ENCODE data around the gene ASB7. TPM values are rescaled to one million over a fixed set of nuclear protein-coding genes. Genes with fewer than 3 reads are reported as not detected.

Gene ASB7
- total RNA-seq, 2 donors from 2014 or later = 16.2 to 17.8 TPM

- no peak for TF ChIP-seq CTCF (IDR thresholded peaks at IDR 0.05)
- Histone ChIP-seq H3K4me1 (no peaks in the 10 kb centered on the region), H3K27ac (no peak overlapping the region), H3K4me3 (no peak overlapping the region), H3K27me3 (no peaks in the 10 kb centered on the region), H3K36me3 (no peaks in the 10 kb centered on the region), H3K9me3 (no peaks in the 10 kb centered on the region), H3K9ac (ENCODE audit: low read depth in 2 of 2, low read length in 2 of 2) (no peak overlapping the region)
- no peak for DNase-seq
- intact Hi-C loops (cut with DNase I) = no loop called here
Observed at GRCh38 chr15:100650685-100651084, 48.3 kb downstream of the ASB7 start.

- Histone ChIP-seq H3K9ac (ENCODE audit: low read depth in 2 of 2, low read length in 2 of 2) (no peak overlapping the region), H3K4me3 (no peak overlapping the region), H3K4me1 (no peaks in the 10 kb centered on the region), H3K36me3 (no peaks in the 10 kb centered on the region), H3K27ac (no peak overlapping the region), H3K9me3 (no peaks in the 10 kb centered on the region), H3K27me3 (no peaks in the 10 kb centered on the region)
- TF ChIP-seq CTCF (IDR thresholded peaks at IDR 0.05) = no peak
- intact Hi-C loops (cut with DNase I) = no loop called here
- no peak for DNase-seq
Observed at GRCh38 chr15:100651253-100651652, 48.9 kb downstream of the ASB7 start.

- TF ChIP-seq CTCF (IDR thresholded peaks at IDR 0.05) = no peak
- intact Hi-C loops (cut with DNase I) = no loop called here
Observed at GRCh38 chr15:100652116-100652515, 49.7 kb downstream of the ASB7 start.

GRCh38 chr15:100653608-100654007, 51.2 kb downstream of the ASB7 start:
- Histone ChIP-seq H3K9me3 (no peaks in the 10 kb centered on the region), H3K4me3 (no peak overlapping the region), H3K4me1 (no peaks in the 10 kb centered on the region), H3K27ac (no peak overlapping the region), H3K9ac (ENCODE audit: low read depth in 2 of 2, low read length in 2 of 2) (no peak overlapping the region), H3K36me3 (no peaks in the 10 kb centered on the region), H3K27me3 (no peaks in the 10 kb centered on the region)
- intact Hi-C loops (cut with DNase I) = no loop called here
- no peak for TF ChIP-seq CTCF (IDR thresholded peaks at IDR 0.05)
- no peak for DNase-seq

More at GRCh38 chr15:100652116-100652515, 49.7 kb downstream of the ASB7 start:
- Histone ChIP-seq H3K9me3 (no peaks in the 10 kb centered on the region), H3K27me3 (no peaks in the 10 kb centered on the region), H3K27ac (no peak overlapping the region), H3K4me1 (no peaks in the 10 kb centered on the region), H3K9ac (ENCODE audit: low read depth in 2 of 2, low read length in 2 of 2) (no peak overlapping the region), H3K4me3 (no peak overlapping the region), H3K36me3 (no peaks in the 10 kb centered on the region)
- no peak for DNase-seq

GRCh38 chr15:100658895-100659294, 56.5 kb downstream of the ASB7 start:
- intact Hi-C loops (cut with DNase I) = no loop called here
- Histone ChIP-seq H3K9me3 (no peaks in the 10 kb centered on the region), H3K36me3 (no peaks in the 10 kb centered on the region), H3K9ac (ENCODE audit: low read depth in 2 of 2, low read length in 2 of 2) (no peak overlapping the region), H3K27me3 (no peaks in the 10 kb centered on the region), H3K27ac (no peak overlapping the region), H3K4me1 (no peaks in the 10 kb centered on the region), H3K4me3 (no peak overlapping the region)
- no peak for TF ChIP-seq CTCF (IDR thresholded peaks at IDR 0.05)
- DNase-seq = no peak

- Histone ChIP-seq H3K36me3 (no peaks in the 10 kb centered on the region), H3K9me3 (no peaks in the 10 kb centered on the region), H3K27me3 (no peaks in the 10 kb centered on the region), H3K4me3 (no peak overlapping the region), H3K27ac (no peak overlapping the region), H3K9ac (ENCODE audit: low read depth in 2 of 2, low read length in 2 of 2) (no peak overlapping the region), H3K4me1 (no peaks in the 10 kb centered on the region)
- TF ChIP-seq CTCF (IDR thresholded peaks at IDR 0.05) = no peak
- no peak for DNase-seq
- intact Hi-C loops (cut with DNase I) = no loop called here
Observed at GRCh38 chr15:100661156-100661555, 58.8 kb downstream of the ASB7 start.

All from colonic mucosa (tissue), 4 donors.